HepG2 (cell line): ENCODE results near the gene FRAS1. TPM values are rescaled to one million over a fixed set of nuclear protein-coding genes. Genes with fewer than 3 reads are reported as not detected.

ENCODE experiments used
- ATAC-seq: fragments of 200-7000 bp; cut with Tn5 transposase; 3 replicates; pipeline ENCODE4 v1.9.1; 2020; ENCODE audit warnings: mild to moderate bottlenecking, moderate library complexity
- BruUV-seq: library from RNA; stranded (reverse); fragments of 400-500 nt; replicated peaks from 2 replicates; lab custom pipeline; 2021; lab: Mats Ljungman, UMichigan
- CTCF ChIA-PET: fragments of 300-600 bp; formaldehyde crosslinking; extraction: SDS; loops from one replicate; lab custom pipeline; 2021; ENCODE audit warnings: low total read pairs, inconsistent platforms, low intra/inter-chr PET ratio; lab: Yijun Ruan, JAX
- POLR2A ChIA-PET: fragments of 350-600 bp; sonication (Branson Sonifier 250); formaldehyde crosslinking; loops from one replicate; lab custom pipeline; 2020; ENCODE audit warnings: antibody characterized with exemption, inconsistent platforms; lab: Yijun Ruan, JAX
- DNase-seq: peaks from one replicate; pipeline ENCODE4 v3.0.0-alpha.2; 2015; ENCODE audit warnings: low spot score
- FAIRE-seq: peaks from 3 replicates; lab custom pipeline; 2011; peaks lifted over from hg19 to GRCh38; lab: Jason Lieb, UNC
- H2AFZ ChIP-seq: one replicate; pipeline ENCODE4 v1.6.1; 2011; ENCODE audit warnings: low read length, inconsistent platforms
- H3K27ac ChIP-seq: fragments of 300-600 bp; 3 replicates; pipeline ENCODE4 v1.8.0; 2011; ENCODE audit warnings: mixed run types, mild to moderate bottlenecking, mixed read lengths, low read length, inconsistent platforms; ENCODE audit not compliant: insufficient read depth; ENCODE audit errors: extremely low read length
- H3K27me3 ChIP-seq, 2 experiments: fragments of 200-600 bp in 1 of 2; 2 replicates in 1 of 2; 3 replicates in 1 of 2; pipeline versions ENCODE4 v1.6.0 to v1.8.0; 2011; ENCODE audit warnings: low read length in 2 of 2, mild to moderate bottlenecking in 2 of 2, moderate library complexity in 2 of 2, inconsistent platforms in 1 of 2; ENCODE audit not compliant: insufficient read depth in 2 of 2, control insufficient read depth in 1 of 2
- H3K36me3 ChIP-seq, 2 experiments: fragments of 200-600 bp in 1 of 2; replicated peaks in 1 of 2; 2 replicates in 1 of 2; 3 replicates in 1 of 2; pipeline versions ENCODE4 v1.5.1 to v1.8.0; 2011; ENCODE audit warnings: low read length in 2 of 2, inconsistent platforms in 1 of 2; ENCODE audit not compliant: insufficient read depth in 2 of 2, control insufficient read depth in 1 of 2
- H3K4me1 ChIP-seq: 2 replicates; pipeline ENCODE4 v1.5.1; 2012; ENCODE audit warnings: low read length, inconsistent platforms; ENCODE audit not compliant: insufficient read depth
- H3K4me2 ChIP-seq: 2 replicates; pipeline ENCODE4 v1.6.0; 2011; ENCODE audit warnings: low read depth, low read length, inconsistent platforms
- H3K4me3 ChIP-seq, 3 experiments: fragments of 200-600 bp in 1 of 3; sonication (generic), shearing (Covaris generic) in 1 of 3; replicated peaks in 1 of 3; 2 replicates each; pipeline ENCODE4 v1.5.1; 2011 to 2016; ENCODE audit warnings: low read length in 3 of 3, inconsistent platforms in 2 of 3, low read depth in 2 of 3, mild to moderate bottlenecking in 2 of 3, control low read depth in 1 of 3, mixed read lengths in 1 of 3; ENCODE audit not compliant: insufficient read depth in 1 of 3
- H3K79me2 ChIP-seq: one replicate; pipeline ENCODE4 v1.6.1; 2011; ENCODE audit warnings: low read length, inconsistent platforms; ENCODE audit not compliant: insufficient read depth
- H3K9ac ChIP-seq: 2 replicates; pipeline ENCODE4 v1.6.0; 2011; ENCODE audit warnings: mild to moderate bottlenecking, low read depth, low read length, inconsistent platforms; ENCODE audit not compliant: insufficient read depth
- H3K9me3 ChIP-seq: 2 replicates; pipeline ENCODE4 v1.5.1; 2012; ENCODE audit warnings: mild to moderate bottlenecking, low read length
- H4K20me1 ChIP-seq: 2 replicates; pipeline ENCODE4 v1.6.0; 2011; ENCODE audit warnings: inconsistent platforms, mild to moderate bottlenecking, low read length, moderate library complexity; ENCODE audit not compliant: insufficient read depth
- ZEB1 ChIP-seq: IDR thresholded peaks from 2 replicates; pipeline ENCODE4 v1.6.1; 2012; ENCODE audit warnings: mild to moderate bottlenecking, low read depth, inconsistent platforms; ENCODE audit not compliant: insufficient replicate concordance
- ZFP36L2 ChIP-seq: sonication (generic); formaldehyde crosslinking; IDR thresholded peaks from 2 replicates; pipeline ENCODE4 v1.4.0; 2020; ENCODE audit warnings: missing genetic modification reagents
- ZMAT3 ChIP-seq: sonication (generic); formaldehyde crosslinking; conservative IDR thresholded peaks from 2 replicates; pipeline ENCODE4 v1.7.0; 2021; ENCODE audit warnings: missing genetic modification reagents
- ZNF468 ChIP-seq: sonication (generic); formaldehyde crosslinking; IDR thresholded peaks from 2 replicates; pipeline ENCODE4 v1.8.0; 2022; ENCODE audit warnings: mild to moderate bottlenecking, moderate library complexity, missing genetic modification reagents
- ZNF546 ChIP-seq: sonication (generic); formaldehyde crosslinking; conservative IDR thresholded peaks from 2 replicates; pipeline ENCODE4 v1.8.1; 2023; ENCODE audit warnings: mild to moderate bottlenecking, missing genetic modification reagents
- WGBS: methylation state at CpG from one replicate; pipeline ENCODE4 v1.1.6; 2017; ENCODE audit warnings: low lambda C conversion rate; 5-methylcytosine and 5-hydroxymethylcytosine counted together
- in situ Hi-C: cut with HindIII; loops from 2 replicates; pipeline ENCODE4 v1.10.0; 2017; ENCODE audit warnings: low pct_unique_long_range_greater_than_20kb; ENCODE audit not compliant: extremely low pct_ligation_motif_present
- intact Hi-C: fragments of 100-400 bp; cut with micrococcal nuclease; formaldehyde crosslinking; loops from one replicate; pipeline ENCODE4 v1.10.0; 2022; ENCODE audit not compliant: unreplicated experiment
- polyA plus RNA-seq, 8 experiments: library from polyadenylated mRNA; depleted of rRNA in 3 of 8; stranded (reverse) in 7 of 8; unstranded in 1 of 8; fragments of >200 nt; fragmentation: Illumina TruSeq in 4 of 8; extraction: Trizol in 4 of 8; gene quantifications; 2 replicates each; pipeline versions ENCODE4 v1.2.1 to v1.2.3, GENCODE V29; 2011 to 2016; ENCODE audit warnings: low read depth in 4 of 8, missing spikeins in 1 of 8, mixed read lengths in 1 of 8; ENCODE audit not compliant: insufficient read depth in 1 of 8
- total RNA-seq, 5 experiments: library from RNA; depleted of rRNA; stranded (reverse); fragments of >200 nt; fragmentation: Illumina TruSeq; extraction: Trizol; gene quantifications; 2 replicates each; pipeline ENCODE4 v1.2.3, GENCODE V29; 2016; ENCODE audit warnings: low read depth in 1 of 5
- TF ChIP-seq, protein P1 (sequence below): IDR thresholded peaks from 2 replicates; pipeline ENCODE4 v1.6.1; 2012; ENCODE audit warnings: low read depth, low read length, improper control_type of control experiment
- TF ChIP-seq, protein P2 (sequence below): sonication (generic); formaldehyde crosslinking; IDR thresholded peaks from 2 replicates; pipeline ENCODE4 v1.5.0; 2020; ENCODE audit warnings: mild to moderate bottlenecking, missing genetic modification reagents
- TF ChIP-seq, protein P3 (sequence below): sonication (generic); formaldehyde crosslinking; IDR thresholded peaks from 2 replicates; pipeline ENCODE4 v1.9.0; 2022; ENCODE audit warnings: missing genetic modification reagents, mild to moderate bottlenecking, borderline replicate concordance
- TF ChIP-seq, protein P4 (sequence below): sonication (generic); formaldehyde crosslinking; IDR thresholded peaks from 2 replicates; pipeline ENCODE4 v1.4.0; 2020; ENCODE audit warnings: missing genetic modification reagents

FRAS1 gene
- total and polyA plus RNA-seq, 2 of the 13 experiments (the other 11 are each of a cell fraction or from before 2014, with no cell fraction given), result 22.5 to 31.6 TPM

DNA sequence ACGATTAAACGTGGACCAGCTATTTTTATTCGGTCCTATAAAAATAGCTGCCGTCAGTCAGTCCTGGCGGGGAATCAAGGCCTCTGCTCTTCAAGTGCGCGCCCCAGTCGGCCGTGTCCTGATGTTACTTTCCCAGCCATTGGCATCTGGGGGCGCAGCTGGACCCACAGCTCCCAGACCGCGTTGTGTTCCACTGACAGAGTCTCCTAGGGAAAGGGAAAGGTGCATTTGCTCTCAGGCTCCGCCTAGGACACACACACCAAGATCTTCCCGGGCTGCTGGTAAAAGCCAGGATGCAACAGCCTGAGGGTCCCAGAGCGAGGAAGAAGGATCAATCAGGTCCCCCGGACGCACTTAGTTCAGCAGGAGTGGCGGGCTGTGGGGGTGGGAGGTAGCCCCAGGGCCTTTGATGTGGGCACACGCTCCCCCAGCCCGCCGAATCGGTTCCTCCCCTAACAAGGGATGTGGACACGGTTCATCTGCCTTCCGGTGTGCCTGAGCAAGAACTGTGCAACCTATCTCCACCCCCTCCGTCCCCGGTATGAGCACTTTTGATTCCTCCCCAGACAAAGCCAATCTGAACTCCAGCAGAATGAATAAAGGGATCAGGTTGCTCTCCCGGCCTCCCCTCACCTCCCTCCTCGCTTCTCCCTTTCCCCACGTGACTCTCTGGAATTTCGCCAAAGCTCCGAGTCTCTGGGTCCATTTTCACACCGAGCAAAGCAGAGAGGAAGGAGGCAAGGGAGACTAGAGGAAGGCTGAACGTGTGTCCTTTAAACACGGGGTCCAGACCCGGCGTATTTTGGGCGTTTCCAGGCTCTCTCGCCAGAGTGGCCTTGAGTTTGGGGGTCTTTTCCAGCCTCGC is 626 bp upstream of the FRAS1 start (continued):
- TF ChIP-seq, protein P1, sequence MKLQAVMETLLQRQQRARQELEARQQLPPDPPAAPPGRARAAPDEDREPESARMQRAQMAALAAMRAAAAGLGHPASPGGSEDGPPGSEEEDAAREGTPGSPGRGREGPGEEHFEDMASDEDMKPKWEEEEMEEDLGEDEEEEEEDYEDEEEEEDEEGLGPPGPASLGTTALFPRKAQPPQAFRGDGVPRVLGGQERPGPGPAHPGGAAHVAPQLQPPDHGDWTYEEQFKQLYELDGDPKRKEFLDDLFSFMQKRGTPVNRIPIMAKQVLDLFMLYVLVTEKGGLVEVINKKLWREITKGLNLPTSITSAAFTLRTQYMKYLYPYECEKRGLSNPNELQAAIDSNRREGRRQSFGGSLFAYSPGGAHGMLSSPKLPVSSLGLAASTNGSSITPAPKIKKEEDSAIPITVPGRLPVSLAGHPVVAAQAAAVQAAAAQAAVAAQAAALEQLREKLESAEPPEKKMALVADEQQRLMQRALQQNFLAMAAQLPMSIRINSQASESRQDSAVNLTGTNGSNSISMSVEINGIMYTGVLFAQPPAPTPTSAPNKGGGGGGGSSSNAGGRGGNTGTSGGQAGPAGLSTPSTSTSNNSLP, result peak; percentile 63
- TF ChIP-seq ZFP36L2 (CRISPR knock-in tag), result no peak
- TF ChIP-seq ZEB1, result peak; percentile 29
- TF ChIP-seq, protein P2, sequence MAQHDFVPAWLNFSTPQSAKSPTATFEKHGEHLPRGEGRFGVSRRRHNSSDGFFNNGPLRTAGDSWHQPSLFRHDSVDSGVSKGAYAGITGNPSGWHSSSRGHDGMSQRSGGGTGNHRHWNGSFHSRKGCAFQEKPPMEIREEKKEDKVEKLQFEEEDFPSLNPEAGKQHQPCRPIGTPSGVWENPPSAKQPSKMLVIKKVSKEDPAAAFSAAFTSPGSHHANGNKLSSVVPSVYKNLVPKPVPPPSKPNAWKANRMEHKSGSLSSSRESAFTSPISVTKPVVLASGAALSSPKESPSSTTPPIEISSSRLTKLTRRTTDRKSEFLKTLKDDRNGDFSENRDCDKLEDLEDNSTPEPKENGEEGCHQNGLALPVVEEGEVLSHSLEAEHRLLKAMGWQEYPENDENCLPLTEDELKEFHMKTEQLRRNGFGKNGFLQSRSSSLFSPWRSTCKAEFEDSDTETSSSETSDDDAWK, result no peak

DNA sequence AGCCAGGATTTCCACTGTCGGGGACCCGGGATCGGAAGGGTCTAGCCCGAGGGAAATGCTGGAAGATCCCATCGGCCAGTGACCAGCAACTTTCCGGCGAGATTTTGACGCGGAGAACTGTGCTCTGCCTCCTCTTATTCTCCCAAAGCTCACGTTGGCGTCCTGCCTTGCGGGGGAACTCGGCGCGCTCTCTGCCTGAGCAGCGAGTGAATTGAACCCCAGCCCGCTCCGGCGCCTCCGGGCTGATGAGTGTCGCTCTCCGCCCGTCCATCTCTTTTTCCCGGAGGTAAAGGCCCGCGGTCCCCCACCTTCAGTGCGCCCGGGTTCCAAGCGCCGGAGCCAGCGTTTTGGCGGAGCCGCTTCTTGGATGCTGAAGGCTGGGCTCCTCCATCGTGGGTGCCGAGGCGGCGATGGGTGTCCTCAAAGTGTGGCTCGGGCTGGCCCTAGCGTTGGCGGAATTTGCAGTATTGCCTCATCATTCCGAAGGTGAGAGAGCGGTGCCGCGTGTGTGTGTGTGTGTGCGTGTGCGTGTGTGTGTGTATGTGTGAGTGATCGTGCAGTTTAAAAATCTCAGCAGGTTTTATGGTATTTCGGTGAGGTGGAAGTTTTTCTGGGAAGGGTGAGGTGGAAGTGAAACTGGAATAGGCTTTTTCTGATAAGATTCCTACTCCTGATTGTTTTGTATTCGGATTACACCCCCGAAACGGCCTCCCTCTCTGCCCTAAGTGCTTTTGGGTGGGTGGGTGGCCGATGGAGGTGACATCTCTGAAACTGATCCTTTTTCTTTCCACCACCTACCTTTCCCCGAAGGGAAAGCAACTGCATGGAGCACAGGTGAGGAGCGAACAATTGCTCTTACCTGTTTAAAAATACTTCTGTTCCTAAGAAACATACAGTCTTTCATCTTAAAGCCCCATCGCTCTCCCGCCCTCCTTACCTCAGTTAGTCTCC is 752 bp downstream of the FRAS1 start:
- in situ Hi-C loops, result loop anchor here (5.0 kb wide), 1 partner anchor 66 kb away; no protein-coding TSS in a partner anchor
- H3K36me3 ChIP-seq, result no peaks in the 10 kb centered on the region
- FAIRE-seq (no peak), ATAC-seq (peak; percentile 19), DNase-seq (peak; percentile 54)
- TSS peak; percentile 48 for BruUV-seq
- peaks cover 59% of the 10 kb centered on the region for H3K79me2 ChIP-seq
- H3K4me2 ChIP-seq, result peak overlapping the region; percentile 89
- H3K9ac ChIP-seq, result peak overlapping the region; percentile 78
- POLR2A ChIA-PET, result interaction anchor here (0.8 to 2.5 kb wide), 12 partner anchors 8 to 196 kb away, joined by 3 to 19 read pairs (median 5); partner anchors contain the start of gene MRPL1
- H3K27me3 ChIP-seq, result no peaks in the 10 kb centered on the region; a peak in 1 of 5 replicates
- peak overlapping the region; percentile 83 for H2AFZ ChIP-seq
- CTCF ChIA-PET, result interaction anchor here (1.6 to 2.7 kb wide), 3 partner anchors 63 to 98 kb away, joined by 4 to 15 read pairs (median 10); no protein-coding TSS in a partner anchor
- intact Hi-C loops, result loop anchor here (1.0 to 10.0 kb wide), 9 partner anchors 41 to 719 kb away; partner anchors contain the start of gene BMP2K
- WGBS, result 0% methylated on average over 33 of the region's 56 CpGs
- H3K9me3 ChIP-seq, result no peaks in the 10 kb centered on the region
- peak overlapping the region; percentile 67 to 97 (median 85) for H3K4me3 ChIP-seq
- H3K4me1 ChIP-seq, result peaks cover 38% of the 10 kb centered on the region
- peak overlapping the region; percentile 86 for H3K27ac ChIP-seq
- H4K20me1 ChIP-seq, result peaks cover 8% of the 10 kb centered on the region; the same call in 1 of the 2 replicates
- TF ChIP-seq ZNF546 (CRISPR knock-in tag) (peak; percentile 66; the same call in 1 of the 2 replicates), ZMAT3 (CRISPR knock-in tag) (0 out of 2 replicates have a peak, but pooled peaks have one; percentile 9), ZNF468 (0 out of 2 replicates have a peak, but pooled peaks have one; percentile 6)
- TF ChIP-seq, protein P3, sequence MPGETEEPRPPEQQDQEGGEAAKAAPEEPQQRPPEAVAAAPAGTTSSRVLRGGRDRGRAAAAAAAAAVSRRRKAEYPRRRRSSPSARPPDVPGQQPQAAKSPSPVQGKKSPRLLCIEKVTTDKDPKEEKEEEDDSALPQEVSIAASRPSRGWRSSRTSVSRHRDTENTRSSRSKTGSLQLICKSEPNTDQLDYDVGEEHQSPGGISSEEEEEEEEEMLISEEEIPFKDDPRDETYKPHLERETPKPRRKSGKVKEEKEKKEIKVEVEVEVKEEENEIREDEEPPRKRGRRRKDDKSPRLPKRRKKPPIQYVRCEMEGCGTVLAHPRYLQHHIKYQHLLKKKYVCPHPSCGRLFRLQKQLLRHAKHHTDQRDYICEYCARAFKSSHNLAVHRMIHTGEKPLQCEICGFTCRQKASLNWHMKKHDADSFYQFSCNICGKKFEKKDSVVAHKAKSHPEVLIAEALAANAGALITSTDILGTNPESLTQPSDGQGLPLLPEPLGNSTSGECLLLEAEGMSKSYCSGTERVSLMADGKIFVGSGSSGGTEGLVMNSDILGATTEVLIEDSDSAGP (CRISPR knock-in tag), result no peak
- TF ChIP-seq, protein P4, sequence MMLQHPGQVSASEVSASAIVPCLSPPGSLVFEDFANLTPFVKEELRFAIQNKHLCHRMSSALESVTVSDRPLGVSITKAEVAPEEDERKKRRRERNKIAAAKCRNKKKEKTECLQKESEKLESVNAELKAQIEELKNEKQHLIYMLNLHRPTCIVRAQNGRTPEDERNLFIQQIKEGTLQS (CRISPR knock-in tag), result peak; percentile 78
